ENCODE data around the gene CDR2.

The CDR2 gene

DNA sequence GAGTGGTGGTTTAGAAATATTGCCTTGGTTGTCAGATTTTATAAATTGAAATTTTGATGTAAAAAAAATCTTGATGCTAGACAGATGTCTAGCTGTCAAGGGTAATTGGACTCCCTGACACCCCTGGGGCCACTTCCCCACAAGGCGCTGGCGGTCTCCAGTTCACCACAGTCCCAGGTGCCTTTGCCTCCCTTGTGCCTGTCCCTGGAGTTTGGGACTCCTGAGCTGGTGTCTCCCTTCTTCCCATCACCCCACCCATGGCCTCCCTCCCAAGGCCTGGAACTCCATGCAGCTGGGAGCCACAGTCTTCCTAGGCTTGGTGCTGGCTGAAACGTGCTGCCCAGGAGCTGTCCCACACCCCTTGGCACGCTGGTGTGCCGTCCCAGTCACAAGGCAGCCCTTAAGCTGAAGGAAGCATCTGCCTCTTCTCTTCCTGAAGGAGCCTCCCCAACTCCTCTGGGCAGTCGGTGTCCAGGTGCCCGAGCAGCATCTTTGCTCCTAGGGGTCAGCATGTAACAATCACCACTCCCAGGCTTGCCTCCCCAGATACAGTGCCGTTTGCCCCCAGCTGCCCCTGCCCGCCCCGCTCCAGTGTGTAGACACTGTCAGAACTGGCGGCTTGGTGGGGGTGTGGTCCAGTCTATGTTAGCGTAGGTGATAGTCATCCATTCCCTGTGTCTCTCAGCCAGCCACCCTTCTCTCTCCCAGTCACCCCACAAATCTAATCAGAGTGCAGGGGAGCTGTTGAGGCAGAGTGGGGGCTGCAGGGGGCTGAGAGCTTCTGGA is 51.1 kb downstream of the CDR2 start:
- DNase-seq: no peak

DNA sequence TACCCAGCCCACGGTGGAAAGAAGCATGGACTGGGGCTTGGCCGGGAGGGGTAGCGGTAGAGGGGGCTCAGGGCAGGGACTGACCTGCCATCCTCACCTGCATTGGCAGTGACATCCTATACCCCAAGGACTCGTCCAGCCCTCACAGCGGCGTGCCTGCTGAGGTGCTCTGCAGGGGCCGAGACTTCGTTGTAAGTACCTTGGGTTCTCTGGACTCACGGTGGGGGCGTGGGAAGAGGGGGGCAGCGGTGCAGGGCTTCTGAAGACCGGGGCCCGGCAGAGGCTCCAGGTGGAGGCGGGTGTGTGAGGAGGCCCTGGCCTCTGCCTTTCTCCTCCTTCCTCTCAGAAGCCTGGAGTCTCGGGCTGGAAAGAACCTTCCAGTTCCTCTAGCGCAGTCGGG is 51.7 kb downstream of the CDR2 start:
- no peak for DNase-seq

DNA sequence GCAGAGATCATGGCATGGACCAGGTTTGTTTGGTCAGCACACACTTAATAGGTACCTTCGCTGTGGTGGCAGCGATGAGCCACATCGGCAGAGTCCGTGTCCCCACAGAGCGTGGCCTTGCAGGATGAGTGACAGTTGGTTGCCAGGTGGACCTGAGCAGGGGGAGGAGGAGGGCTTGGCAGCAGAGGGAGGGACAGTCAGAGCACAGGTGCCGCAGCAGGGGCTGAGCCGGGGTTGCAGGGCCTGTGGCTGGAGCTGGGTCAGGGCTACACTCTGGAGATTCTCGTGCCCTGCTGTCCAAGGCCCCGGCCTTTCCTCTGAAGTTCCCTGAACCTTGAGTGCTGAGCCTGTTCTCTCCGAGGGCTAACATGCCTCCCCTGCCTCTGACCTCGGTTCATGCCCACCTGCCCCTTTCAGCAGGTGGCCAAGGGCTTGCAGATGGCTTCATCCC is 52.4 kb downstream of the CDR2 start:
- no peak for DNase-seq

DNA sequence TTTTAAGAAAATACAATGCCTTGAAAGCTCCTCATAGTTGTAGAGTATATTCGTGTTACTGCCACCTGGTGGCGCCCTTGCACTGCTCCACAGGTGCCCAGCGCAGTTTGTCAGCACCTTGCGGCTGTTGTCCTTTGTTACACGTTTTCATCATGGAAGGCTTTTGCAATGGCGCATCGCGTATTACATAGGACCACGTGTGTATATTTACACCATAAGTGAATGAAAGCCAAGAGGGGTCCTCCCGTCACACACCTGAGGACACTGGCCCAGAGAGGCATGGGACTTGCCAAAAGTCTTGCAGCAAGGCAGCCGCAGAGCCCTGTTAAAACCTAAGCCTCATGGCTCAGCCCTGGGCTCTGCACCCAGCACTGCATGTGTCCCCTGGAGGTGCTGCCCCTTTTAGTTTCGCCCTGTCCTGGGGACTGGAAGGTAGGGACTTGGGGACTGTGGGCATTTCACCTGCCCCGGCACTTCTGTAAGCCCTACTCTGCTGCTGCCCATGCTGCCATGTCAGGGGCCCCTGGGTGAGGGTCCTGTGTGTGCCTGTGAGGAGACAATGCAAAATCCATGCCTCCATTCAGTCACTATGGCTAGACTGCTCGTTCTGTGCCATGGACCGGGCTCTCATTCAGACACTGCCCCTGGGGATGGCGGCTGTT is 52.9 kb downstream of the CDR2 start:
- DNase-seq: peak; percentile 24

DNA sequence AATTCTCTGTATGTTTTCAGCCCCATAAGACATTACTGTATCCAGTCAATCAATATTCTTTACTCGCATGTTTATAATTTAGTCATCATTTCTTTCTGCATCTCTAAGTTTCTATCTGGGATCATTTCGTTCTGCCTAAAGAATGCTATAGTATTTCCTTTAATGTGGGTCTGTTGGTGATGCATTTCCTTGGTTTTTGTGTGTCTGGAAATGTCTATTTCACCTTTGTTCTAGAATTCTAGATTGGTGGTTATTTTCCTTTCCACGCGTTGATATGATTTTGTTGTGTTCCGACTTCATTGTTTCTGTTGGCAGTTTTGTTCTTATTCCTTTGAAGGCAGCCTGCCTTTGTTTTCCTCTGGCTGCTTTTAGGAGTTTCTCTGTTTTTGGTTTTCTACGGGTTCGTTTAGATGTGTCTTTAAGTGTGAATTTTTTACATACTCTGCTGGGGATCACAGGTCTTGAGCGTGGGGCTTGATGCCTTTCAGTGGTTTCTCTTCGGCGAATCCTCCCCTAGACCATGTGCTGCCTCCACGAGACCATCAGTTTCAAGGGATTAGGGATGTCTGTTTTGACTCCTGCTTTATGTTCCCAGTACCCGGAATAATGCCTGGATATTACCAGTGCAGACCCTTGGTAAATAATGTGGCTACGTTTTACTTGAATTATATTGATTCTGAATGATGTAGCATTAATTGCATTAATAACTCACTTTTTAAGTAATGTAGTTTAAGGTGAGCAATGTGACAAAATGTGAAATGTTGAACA is 53.7 kb downstream of the CDR2 start:
- no peak for DNase-seq

DNA sequence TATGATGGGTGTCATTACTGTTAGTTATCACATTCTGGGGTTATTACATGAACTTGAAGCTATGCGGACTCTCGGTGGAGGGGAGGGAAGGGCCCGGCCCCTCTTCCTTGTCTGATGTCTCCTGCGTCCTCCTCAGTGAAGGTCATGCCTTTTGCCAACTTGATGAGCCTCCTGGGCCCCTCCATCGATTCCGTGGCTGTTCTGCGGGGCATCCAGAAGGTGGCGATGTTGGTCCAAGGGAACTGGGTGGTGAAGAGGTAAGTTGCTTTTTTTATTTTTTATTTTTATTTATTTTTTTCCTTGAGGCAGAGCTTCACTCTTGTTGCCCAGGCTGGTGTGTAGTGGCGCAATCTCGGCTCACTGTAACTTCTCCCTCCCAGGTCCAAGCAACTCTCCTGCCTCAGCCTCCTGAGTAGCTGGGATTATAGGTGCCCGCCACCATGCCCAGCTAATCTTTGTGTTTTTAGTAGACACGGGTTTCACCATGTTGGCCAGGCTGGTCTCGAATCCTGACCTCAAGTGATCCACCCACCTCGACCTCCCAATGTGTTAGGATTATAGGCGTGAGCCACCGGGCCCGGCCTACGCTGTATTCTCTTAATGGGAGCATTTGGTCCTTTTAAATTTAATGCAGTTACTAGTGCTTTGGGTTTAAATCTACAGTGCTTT is 55.6 kb downstream of the CDR2 start:
- peak; percentile 46 for DNase-seq

DNA sequence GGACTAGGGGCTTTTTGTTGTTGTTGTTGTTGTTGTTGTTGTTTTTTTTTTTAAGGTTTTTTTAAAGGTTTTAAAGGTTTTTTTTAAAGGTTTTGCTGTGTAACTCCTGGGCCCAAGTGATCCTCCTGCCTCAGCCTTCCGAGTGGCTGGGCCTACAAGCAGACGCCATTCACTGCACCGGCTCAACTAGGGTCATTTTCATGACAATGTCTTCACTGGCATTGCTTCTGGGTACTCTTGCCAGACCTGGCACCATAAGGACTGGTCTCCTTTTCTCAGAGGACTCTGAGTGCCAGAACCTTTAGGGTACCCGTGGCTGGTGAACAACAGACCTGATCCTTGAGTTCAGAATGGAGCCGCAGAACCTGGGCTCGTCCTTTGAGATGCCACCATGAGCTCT is 56.8 kb downstream of the CDR2 start:
- no peak for DNase-seq

DNA sequence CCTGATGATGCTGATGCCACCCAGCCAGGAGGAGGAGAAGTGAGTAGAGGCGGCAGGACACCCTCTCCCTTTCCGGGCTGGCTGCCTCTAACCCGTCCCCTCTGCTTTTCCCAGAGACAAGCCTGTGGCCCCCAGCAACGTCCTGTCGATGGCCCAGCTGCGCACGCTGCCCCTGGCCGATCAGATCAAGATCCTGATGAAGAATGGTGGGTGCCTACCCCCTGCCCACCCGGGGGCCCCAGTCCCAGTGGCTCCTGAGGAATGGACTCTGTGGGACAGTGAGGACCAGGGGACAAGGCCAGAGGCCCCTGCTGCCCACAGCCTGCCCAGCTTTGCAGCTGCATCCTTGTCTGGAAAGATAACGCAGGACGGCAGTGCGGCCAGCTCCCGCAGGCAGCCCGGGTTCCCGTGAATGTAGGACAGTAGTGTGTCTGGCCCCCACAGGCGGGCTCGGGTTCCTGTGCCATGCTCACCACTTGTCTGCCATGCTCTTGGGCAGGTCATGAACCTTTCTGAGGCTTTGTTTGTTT is 57.4 kb downstream of the CDR2 start:
- DNase-seq: no peak

DNA sequence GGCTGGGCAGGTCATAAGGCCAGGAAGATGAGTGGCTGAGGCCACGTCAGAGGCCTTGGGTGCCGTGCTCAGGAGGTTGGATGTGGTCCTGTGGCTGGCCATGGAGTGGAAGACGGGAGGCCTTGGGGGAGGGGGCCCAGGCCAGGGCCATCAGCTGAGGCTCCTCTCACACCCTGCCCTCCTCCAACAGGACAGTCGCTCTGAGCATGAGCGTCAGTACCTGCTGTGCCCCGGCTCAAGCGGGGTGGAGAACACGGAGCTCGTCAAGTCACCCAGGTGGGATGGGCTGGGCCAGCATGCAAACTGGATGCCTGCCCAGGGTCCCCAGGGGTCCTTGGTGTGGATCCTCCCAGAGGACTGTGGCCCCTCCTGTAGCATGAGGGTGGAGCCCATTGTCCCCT is 58.0 kb downstream of the CDR2 start:
- DNase-seq: no peak

DNA sequence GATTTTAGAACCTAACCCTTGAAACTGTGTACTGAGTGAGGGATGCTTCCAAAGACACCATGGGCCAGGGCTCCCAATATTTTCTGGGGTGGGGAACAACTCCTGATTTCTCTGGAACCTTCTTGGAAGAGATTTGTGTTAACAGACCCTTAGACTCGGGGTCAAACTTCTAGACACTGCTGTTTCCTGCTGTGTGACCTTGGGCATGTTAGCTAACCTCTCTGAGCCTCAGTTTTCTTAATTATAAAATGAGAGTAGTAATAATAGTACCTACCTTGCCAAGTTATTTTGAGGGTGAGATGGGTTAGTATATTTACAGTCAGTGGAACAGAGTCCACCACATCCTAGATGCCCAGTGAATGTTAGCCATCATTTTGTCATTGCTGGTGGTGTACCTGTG is 58.4 kb downstream of the CDR2 start:
- no peak for DNase-seq

DNA sequence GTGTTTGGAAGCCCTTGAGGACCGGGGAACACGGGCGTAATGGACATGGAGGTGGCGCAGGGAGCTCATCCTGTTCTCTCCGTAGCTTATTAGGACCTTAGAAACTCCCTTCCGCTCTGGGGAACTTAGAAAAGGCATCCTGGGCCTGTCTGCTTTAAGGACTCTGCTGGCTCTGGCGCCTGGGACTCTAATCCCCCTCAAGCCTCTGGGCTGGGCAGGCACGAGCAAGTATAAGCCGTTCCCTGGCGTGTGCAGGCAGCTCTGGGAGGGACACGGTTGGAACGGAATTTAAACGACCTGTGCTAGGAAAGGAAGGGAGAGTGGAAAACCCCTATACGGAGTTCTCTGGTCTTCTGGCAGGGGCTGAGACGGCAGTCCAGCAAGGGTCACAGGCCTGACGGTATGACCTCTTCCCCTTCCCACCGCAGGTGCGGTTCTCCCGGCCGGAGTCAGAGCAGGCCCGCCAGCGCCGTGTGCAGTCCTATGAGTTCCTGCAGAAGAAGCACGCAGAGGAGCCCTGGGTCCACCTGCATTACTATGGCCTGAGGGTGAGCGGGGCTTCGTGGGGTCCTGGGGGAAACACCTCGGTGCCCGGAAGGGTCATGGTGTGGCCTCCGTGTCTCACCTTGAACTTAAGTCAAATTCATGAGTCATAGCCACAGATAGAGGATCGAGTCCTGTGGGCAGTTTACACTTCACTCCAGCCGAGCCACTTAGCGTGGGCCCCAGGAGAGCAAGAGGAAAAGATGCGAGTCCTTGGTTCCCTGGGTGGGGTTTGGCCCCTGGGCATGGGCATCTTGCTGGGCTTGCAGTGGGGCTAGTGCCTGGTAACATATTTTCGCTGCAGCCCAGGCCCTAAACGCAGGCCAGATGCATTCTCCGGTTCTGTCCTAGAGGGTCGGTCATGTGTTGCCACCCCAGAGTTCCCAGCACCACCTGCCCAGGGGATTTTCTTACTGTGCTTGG is 59.5 kb downstream of the CDR2 start:
- no peak for DNase-seq

DNA sequence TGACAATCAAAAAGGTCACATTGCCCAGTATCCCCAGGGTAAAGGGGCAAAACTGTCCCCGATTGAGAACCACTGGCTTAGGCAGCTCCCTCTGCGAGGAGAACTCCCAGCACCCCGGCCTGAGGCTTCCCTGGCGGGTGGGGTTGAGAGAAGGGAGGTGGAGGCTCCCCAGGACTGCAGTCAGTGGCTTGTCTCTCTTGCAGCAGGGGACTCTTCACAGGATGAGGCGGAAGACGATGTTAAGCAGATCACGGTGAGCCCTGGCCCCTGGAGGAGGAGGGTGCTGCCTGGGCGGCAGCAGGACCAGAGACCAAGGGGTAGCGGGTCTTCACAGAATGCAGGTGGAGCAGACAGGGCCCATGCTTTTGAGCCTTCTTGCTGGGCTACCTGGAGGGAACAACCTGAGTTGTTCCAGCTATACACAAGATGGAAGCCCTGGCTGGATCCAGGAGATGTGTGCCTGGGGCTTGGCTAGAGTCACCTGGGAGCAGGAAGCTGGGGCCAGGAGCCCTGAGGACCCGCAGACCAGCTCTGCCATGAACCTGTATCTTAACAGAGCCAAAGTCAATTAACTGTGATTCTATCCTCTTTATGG is 60.4 kb downstream of the CDR2 start:
- no peak for DNase-seq

DNA sequence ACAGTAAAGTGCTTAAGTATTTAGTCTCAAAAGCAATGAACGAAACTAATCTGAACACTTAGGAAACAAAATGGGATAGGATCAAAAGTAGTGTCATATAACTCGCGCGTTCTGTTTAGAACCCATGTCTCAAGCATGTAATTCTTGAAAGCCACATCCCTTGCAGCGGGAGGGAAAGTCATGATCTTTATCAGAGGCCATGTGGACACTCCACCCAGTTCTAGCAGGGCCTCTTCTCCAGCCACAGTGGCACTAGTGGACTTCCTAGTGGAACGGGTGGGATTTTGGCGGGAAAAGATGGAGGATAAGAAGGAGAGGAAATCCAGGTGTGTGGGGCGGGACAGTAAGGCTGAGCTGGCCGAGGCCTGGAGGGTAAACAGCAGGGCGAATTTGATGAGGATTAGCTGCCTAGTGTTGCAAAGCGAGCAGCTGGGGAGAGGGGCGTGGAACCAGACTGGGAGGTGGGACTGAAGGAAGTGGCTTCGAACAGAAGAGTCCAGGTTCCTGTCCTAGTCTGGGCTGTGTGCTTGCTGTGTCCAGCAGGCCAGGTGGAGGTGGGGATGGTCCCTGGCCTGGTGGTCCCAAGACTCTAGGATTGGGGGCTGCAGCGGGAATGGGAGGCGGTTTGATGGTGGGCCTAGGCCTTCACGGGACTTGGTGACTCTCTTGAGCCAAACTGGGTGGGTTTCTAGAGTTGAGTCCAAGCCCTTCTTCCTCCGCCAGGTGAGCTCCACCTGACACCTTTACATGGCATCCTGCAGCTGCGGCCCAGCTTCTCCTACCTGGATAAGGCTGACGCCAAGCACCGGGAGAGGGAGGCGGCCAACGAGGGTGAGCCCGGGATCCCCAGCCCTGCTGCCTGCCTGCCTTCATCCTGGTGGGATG is 61.3 kb downstream of the CDR2 start:
- DNase-seq: no peak

DNA sequence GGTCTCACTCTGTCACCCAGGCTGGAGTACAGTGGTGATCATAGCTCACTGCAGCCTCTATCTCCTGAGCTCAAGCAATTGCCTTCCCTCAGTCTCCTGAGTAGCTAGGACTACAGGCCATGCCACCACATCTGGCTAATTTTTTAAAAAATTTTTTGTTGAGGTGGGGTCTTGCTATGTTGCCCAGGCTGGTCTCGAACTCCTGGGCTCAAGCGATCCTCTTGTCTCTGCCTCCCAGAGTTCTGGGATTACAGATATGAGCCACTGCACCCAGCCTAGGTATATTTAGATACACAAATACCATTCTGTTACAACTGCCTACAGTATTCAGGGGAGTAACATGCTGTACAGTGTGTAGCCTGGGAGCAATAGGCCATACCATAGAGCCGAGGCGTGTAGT is 62.9 kb downstream of the CDR2 start:
- no peak for DNase-seq

DNA sequence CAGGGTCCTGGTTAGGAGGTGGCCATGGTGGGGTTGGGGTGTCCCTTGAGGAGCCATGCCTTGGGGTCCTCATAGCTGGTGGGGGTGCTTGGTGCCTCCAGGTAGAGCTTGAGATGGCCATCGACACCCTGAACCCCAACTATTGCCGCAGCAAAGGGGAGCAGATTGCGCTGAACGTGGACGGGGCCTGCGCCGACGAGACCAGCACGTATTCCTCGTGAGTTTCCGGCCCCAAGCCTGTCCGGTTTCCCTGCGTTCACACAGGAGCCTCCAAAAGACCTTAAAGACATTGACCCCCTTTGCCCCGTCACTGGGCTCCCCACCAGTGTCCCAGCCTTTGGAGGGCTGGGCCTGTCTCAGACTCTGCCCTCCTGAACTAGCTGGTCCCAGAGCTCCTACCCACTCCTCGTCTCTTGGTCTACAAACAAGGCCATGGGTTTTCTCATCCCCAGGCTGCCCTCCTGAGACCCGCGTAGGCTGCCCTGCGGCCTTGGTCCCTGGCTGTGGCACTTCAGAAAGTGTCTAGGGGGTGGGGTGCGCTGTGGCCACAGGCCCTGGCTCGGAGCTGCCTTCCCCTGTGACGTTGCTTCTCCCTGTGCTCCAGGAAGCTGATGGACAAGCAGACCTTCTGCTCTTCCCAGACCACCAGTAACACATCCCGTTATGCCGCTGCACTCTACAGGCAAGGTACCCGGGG is 65.4 kb downstream of the CDR2 start:
- DNase-seq: no peak

DNA sequence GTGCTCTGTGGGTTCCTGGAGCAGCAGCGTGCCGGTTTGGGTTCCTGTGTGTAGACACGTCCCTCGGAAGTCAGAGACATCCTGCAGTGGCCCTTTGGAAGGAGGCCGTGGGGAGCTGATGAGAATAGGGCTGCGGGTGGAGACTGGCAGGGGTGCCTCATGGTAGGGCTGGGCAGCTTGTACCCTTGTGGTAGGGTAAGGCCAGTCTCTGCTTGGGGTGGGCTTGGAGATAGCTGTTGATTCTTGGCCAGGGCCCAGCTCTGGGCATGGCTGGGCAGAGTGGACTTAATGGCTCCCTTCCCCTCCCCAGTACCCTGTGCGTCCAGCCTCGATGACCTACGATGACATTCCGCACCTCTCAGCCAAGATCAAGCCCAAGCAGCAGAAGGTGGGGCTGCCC is 66.6 kb downstream of the CDR2 start:
- DNase-seq: no peak

DNA sequence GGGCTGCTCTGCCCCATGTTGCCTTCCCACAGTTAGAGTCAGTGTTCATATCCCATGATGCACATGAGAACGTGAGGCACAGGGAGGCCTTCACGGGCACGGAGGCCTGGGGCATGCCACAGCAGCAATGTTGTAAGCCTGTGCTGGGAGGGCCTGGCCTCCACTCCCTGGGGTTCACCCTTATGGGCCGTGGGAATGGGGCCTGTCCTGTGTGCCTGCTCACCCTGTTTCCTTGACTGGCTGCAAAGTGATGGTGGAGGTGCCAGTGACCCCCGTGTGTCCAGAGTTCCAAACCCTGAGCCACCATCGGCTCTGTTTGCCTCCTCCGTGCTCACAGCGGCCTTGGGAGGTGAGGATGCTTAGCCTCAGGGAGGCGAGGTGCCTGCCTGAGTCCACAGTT is 67.6 kb downstream of the CDR2 start:
- no peak for DNase-seq

DNA sequence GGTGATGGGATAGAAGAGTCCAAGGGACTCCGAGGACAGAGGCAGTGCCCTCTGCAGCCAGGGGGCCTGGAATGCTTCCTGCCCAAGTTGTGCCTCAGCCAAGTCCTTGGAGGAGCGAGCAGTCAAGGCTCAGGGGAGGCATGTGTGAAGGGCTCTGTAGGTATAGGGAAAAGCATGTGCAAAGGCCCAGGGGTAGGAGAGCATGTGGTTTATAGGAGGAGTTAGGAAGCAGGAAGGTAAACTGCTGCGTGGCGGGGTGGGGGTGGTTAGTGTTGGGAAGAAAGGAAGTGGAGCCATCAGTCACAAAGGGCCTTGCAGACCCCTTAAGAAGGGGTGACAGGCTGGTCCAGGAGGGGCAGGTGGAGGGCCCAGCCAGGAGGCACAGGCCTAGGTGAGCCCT is 70.0 kb downstream of the CDR2 start:
- DNase-seq: no peak

DNA sequence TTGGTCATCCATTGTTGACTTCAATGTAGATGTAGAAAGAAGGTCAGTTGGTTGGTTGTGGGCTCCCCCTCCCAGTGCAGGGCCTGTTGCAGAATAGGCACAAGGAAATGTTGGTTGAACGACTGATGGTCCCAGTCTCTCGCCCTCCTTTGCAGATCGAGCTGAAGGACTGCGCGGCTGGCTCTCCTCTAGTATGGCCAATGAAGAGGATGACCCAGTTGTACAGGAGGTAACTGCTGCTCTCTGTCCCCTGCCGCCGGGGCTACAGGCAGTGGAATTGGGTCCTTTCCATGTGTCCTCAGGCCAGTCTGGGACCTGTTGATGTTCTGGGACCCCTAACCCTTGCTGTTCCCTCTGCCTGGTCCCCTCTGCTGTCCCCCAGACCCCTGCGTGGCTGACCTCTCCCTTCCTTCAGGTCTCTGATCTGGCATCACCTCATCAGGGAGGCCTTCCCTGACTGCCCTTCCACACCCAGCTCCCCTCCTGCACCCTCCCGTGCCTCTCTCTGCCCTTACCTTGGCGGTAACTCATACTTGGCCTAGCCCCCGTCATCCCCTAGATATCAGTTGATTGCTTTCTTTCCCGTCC is 71.5 kb downstream of the CDR2 start:
- no peak for DNase-seq

All from T1000 (cell line).